Suppressor macrophage (primary cell): Measurements from ENCODE around the gene OR4B1.
"Not testable (repeated sequence)": the region's sequence is repeated elsewhere in the genome, so short reads cannot be mapped to it uniquely, and the experiment has no call there.

Source experiments
- DNase-seq, 4 experiments: peaks; one replicate each; pipeline ENCODE4 v3.0.0-alpha.2; 2020 to 2022
- total RNA-seq, 17 experiments: gene quantifications; one replicate each; lab custom pipeline; 2026; ENCODE audit warnings: mixed read lengths in 6 of 17, inconsistent platforms in 3 of 17; lab: John Stamatoyannopoulos, UW

OR4B1 gene
- 0 to 0.44 (median 0) reads per million in 17 experiments for total RNA-seq

GRCh38 chr11:48216510-48216909 is at the start of gene OR4B1:
OR4B1 (plus strand) TSS chr11:48216810; CDS start chr11:48216810, 0 bp downstream.
- DNase-seq, result no peak

GRCh38 chr11:48167380-48167779 is 49.2 kb upstream of the OR4B1 start:
- no peak for DNase-seq

- no peak for DNase-seq
Observed at GRCh38 chr11:48168815-48169214, 47.8 kb upstream of the OR4B1 start.

- DNase-seq, result no peak
Observed at GRCh38 chr11:48169259-48169658, 47.4 kb upstream of the OR4B1 start.

- peak in 3 of 4 experiments; percentile 19 to 51 (median 36) for DNase-seq
Observed at GRCh38 chr11:48169717-48170116, 46.9 kb upstream of the OR4B1 start.

GRCh38 chr11:48170241-48171233 is 46.1 kb upstream of the OR4B1 start:
- DNase-seq, result peak; percentile 49 to 71 (median 66)

- DNase-seq, result peak; percentile 45 to 65 (median 58)
Observed at GRCh38 chr11:48172818-48173609, 43.6 kb upstream of the OR4B1 start.

GRCh38 chr11:48177661-48178060 is 38.9 kb upstream of the OR4B1 start:
- no peak for DNase-seq

GRCh38 chr11:48180627-48181026 is 36.0 kb upstream of the OR4B1 start:
- no peak for DNase-seq

GRCh38 chr11:48182860-48183526 is 33.6 kb upstream of the OR4B1 start:
- no peak for DNase-seq

GRCh38 chr11:48184452-48184851 is 32.2 kb upstream of the OR4B1 start:
- no peak for DNase-seq

- not testable (repeated sequence) for DNase-seq
Observed at GRCh38 chr11:48190906-48191654, 25.5 kb upstream of the OR4B1 start.

GRCh38 chr11:48193876-48194275 is 22.7 kb upstream of the OR4B1 start:
- DNase-seq, result no peak

GRCh38 chr11:48207881-48208280 is 8.7 kb upstream of the OR4B1 start:
- DNase-seq, result no peak

GRCh38 chr11:48210052-48210451 is 6.6 kb upstream of the OR4B1 start:
- DNase-seq, result peak in 3 of 4 experiments; percentile 10 to 36 (median 28)

GRCh38 chr11:48228761-48229160 is 12.2 kb downstream of the OR4B1 start:
- DNase-seq, result no peak

- not testable (repeated sequence) for DNase-seq
Observed at GRCh38 chr11:48230057-48230456, 13.4 kb downstream of the OR4B1 start.

- DNase-seq, result no peak
Observed at GRCh38 chr11:48237727-48238126, 21.1 kb downstream of the OR4B1 start.

- DNase-seq, result no peak
Observed at GRCh38 chr11:48242501-48242900, 25.9 kb downstream of the OR4B1 start.

- DNase-seq, result no peak
Observed at GRCh38 chr11:48244804-48245203, 28.2 kb downstream of the OR4B1 start, which contains the start of gene OR4X2. OR4X2 (plus strand) TSS chr11:48245104; CDS start chr11:48245104, 0 bp downstream.

GRCh38 chr11:48248902-48249301 is 32.3 kb downstream of the OR4B1 start:
- DNase-seq, result no peak

- DNase-seq, result no peak
Observed at GRCh38 chr11:48261600-48261999, 45.0 kb downstream of the OR4B1 start.
